Ascending aorta (tissue), 2 donors: ENCODE results near the gene TAF1L. TPM values are rescaled to one million over a fixed set of nuclear protein-coding genes. Genes with fewer than 3 reads are reported as not detected.
"Not testable (repeated sequence)": the region's sequence is repeated elsewhere in the genome, so short reads cannot be mapped to it uniquely, and the experiment has no call there.

Experiments used
- DNase-seq, 2 donors: peaks; one replicate each; pipeline ENCODE4 v3.0.0-alpha.2; 2019; ENCODE audit warnings: low spot score in 2 of 2
- H3K27ac ChIP-seq, 2 donors: fragments of 200-600 bp; sonication (generic); one replicate each; pipeline ENCODE4 v1.5.1; 2016 to 2017; ENCODE audit warnings: mild to moderate bottlenecking in 1 of 2
- H3K27me3 ChIP-seq: fragments of 200-600 bp; sonication (generic); one replicate; pipeline ENCODE4 v1.5.1; 2017
- H3K36me3 ChIP-seq, 2 donors: fragments of 200-600 bp; sonication (generic); one replicate each; pipeline ENCODE4 v1.5.1; 2016
- H3K4me1 ChIP-seq, 2 donors: fragments of 200-600 bp; sonication (generic); one replicate each; pipeline ENCODE4 v1.5.1; 2016 to 2017; ENCODE audit warnings: mild to moderate bottlenecking in 1 of 2
- H3K4me3 ChIP-seq, 2 donors: fragments of 200-600 bp; sonication (generic); one replicate each; pipeline ENCODE4 v1.5.1; 2016 to 2017; ENCODE audit warnings: mild to moderate bottlenecking in 1 of 2
- H3K9me3 ChIP-seq, 2 donors: fragments of 200-600 bp; sonication (generic); one replicate each; pipeline ENCODE4 v1.5.1; 2016
- CTCF ChIP-seq, 3 experiments: fragments of 200-600 bp in 2 of 3; fragments of 450-650 bp in 1 of 3; sonication (generic) in 2 of 3; IDR thresholded peaks; one replicate each; pipeline ENCODE4 v1.5.1; 2016 to 2019; ENCODE audit warnings: antibody characterized with exemption in 3 of 3, mild to moderate bottlenecking in 1 of 3, moderate library complexity in 1 of 3
- intact Hi-C: fragments of 100-400 bp; cut with DNase I; formaldehyde crosslinking; loops from one replicate; pipeline ENCODE4 v1.15.1; 2023
- total RNA-seq: library from RNA; depleted of rRNA; stranded (reverse); fragments of >200 nt; gene quantifications from one replicate; pipeline ENCODE4 v1.1.0, GENCODE V29; 2016

The TAF1L gene
- total RNA-seq, 1 donor from 2014 or later, result not detected

GRCh38 chr9:32663741-32664140 lies 28.3 kb upstream of the TAF1L start:
- no peaks in the 10 kb centered on the region for H3K36me3 ChIP-seq
- no peak overlapping the region for H3K4me3 ChIP-seq
- TF ChIP-seq CTCF (IDR thresholded peaks at IDR 0.05), result no peak
- intact Hi-C loops, result no loop called here
- DNase-seq, result no peak
- H3K4me1 ChIP-seq, result no peaks in the 10 kb centered on the region
- no peaks in the 10 kb centered on the region for H3K27me3 ChIP-seq
- H3K27ac ChIP-seq, result no peak overlapping the region
- no peaks in the 10 kb centered on the region for H3K9me3 ChIP-seq

- intact Hi-C loops, result no loop called here
- Histone ChIP-seq H3K27me3 (no peaks in the 10 kb centered on the region), H3K4me3 (no peak overlapping the region), H3K4me1 (no peaks in the 10 kb centered on the region), H3K9me3 (peaks cover 0 to under 1% of the 10 kb centered on the region in 2 donors), H3K36me3 (no peaks in the 10 kb centered on the region), H3K27ac (no peak overlapping the region)
- no peak for DNase-seq
- no peak for TF ChIP-seq CTCF (IDR thresholded peaks at IDR 0.05)
Measured at GRCh38 chr9:32647671-32648070, 12.2 kb upstream of the TAF1L start.

- H3K27me3 ChIP-seq, result no peaks in the 10 kb centered on the region
- no peaks in the 10 kb centered on the region for H3K9me3 ChIP-seq
- H3K4me1 ChIP-seq, result no peaks in the 10 kb centered on the region
- no peak overlapping the region for H3K27ac ChIP-seq
- H3K36me3 ChIP-seq, result no peaks in the 10 kb centered on the region
- intact Hi-C loops, result no loop called here
- TF ChIP-seq CTCF (IDR thresholded peaks at IDR 0.05), result no peak
- no peak for DNase-seq
- no peak overlapping the region for H3K4me3 ChIP-seq
Measured at GRCh38 chr9:32644698-32645097, 9.2 kb upstream of the TAF1L start.

- not testable (repeated sequence) for H3K36me3 ChIP-seq, H3K4me1 ChIP-seq, DNase-seq, H3K27me3 ChIP-seq, H3K9me3 ChIP-seq, H3K4me3 ChIP-seq, H3K27ac ChIP-seq
- intact Hi-C loops, result loop anchor here (10.0 kb wide), 1 partner anchor 62 kb away; no protein-coding TSS in a partner anchor
Measured at GRCh38 chr9:32633151-32633550, 2.3 kb downstream of the TAF1L start.

GRCh38 chr9:32631991-32632390 lies 3.5 kb downstream of the TAF1L start:
- no peak for TF ChIP-seq CTCF (IDR thresholded peaks at IDR 0.05)
- intact Hi-C loops, result loop anchor here (10.0 kb wide), 1 partner anchor 63 kb away; no protein-coding TSS in a partner anchor
- no peak for DNase-seq

GRCh38 chr9:32627394-32627954 lies 8.0 kb downstream of the TAF1L start:
- TF ChIP-seq CTCF (IDR thresholded peaks at IDR 0.05), result no peak
- intact Hi-C loops, result no loop called here

More at GRCh38 chr9:32631991-32632390, 3.5 kb downstream of the TAF1L start:
- Histone ChIP-seq H3K9me3 (no peaks in the 10 kb centered on the region), H3K4me3 (no peak overlapping the region), H3K27me3 (no peaks in the 10 kb centered on the region), H3K4me1 (no peaks in the 10 kb centered on the region), H3K27ac (no peak overlapping the region), H3K36me3 (no peaks in the 10 kb centered on the region)

More at GRCh38 chr9:32627394-32627954, 8.0 kb downstream of the TAF1L start:
- no peaks in the 10 kb centered on the region for H3K9me3 ChIP-seq
- no peak overlapping the region for H3K4me3 ChIP-seq
- H3K36me3 ChIP-seq, result no peaks in the 10 kb centered on the region
- H3K27ac ChIP-seq, result no peak overlapping the region
- H3K4me1 ChIP-seq, result no peaks in the 10 kb centered on the region
- DNase-seq, result no peak
- no peaks in the 10 kb centered on the region for H3K27me3 ChIP-seq
